ENCODE results near the gene OR6Y1. TPM values are rescaled to one million over a fixed set of nuclear protein-coding genes. Genes with fewer than 3 reads are reported as not detected.

Gene OR6Y1
- not detected in 2 replicates for total RNA-seq

GRCh38 chr1:158554352-158554751 is at the start of gene OR6Y1:
Gene OR6Y1 (minus strand): TSS chr1:158554405. CDS start chr1:158548105, 6,300 bp downstream.

GRCh38 chr1:158579733-158580132 is 25.5 kb upstream of the OR6Y1 start, which contains the start of gene OR10X1:
Gene OR10X1 (minus strand): TSS chr1:158579899. CDS start chr1:158579899, 0 bp downstream.

GRCh38 chr1:158570480-158570879 is 16.3 kb upstream of the OR6Y1 start, which contains the start of gene OR6P1:
Gene OR6P1 (minus strand): TSS chr1:158570580. CDS start chr1:158563604, 6,976 bp downstream.

Other genes with a start within 250 kb of the OR6Y1 start
- gene CD1B, start 222.9 kb downstream of the OR6Y1 start, total RNA-seq: not detected in 2 replicates
- not detected in 2 replicates for gene CD1E, start 200.5 kb downstream of the OR6Y1 start, total RNA-seq
- not detected in 2 replicates for gene OR10T2, start 154.9 kb downstream of the OR6Y1 start, total RNA-seq
- not detected in 2 replicates for gene OR10K2, start 128.2 kb downstream of the OR6Y1 start, total RNA-seq
- not detected in 2 replicates for gene OR10K1, start 92.6 kb downstream of the OR6Y1 start, total RNA-seq
- not detected in 2 replicates for gene OR10R2, start 82.2 kb downstream of the OR6Y1 start, total RNA-seq
- not detected in 2 replicates for gene OR6P1, start 16.2 kb upstream of the OR6Y1 start, total RNA-seq
- not detected in 2 replicates for gene OR10X1, start 25.5 kb upstream of the OR6Y1 start, total RNA-seq
- gene OR10Z1, start 50.9 kb upstream of the OR6Y1 start, total RNA-seq: not detected in 2 replicates
- gene SPTA1, start 132.3 kb upstream of the OR6Y1 start, total RNA-seq: 1.3 and 2.1 TPM in 2 replicates
- gene OR6K2, start 146.2 kb upstream of the OR6Y1 start, total RNA-seq: not detected in 2 replicates
- not detected in 2 replicates for gene OR6K3, start 166.3 kb upstream of the OR6Y1 start, total RNA-seq
- gene OR6K6, start 200.3 kb upstream of the OR6Y1 start, total RNA-seq: not detected in 2 replicates
- gene OR6N1, start 217.8 kb upstream of the OR6Y1 start, total RNA-seq: not detected in 2 replicates
- gene OR6N2, start 226.8 kb upstream of the OR6Y1 start, total RNA-seq: not detected in 2 replicates